Progenitor cell of endocrine pancreas (in vitro differentiated cells): ENCODE data around the gene GJA3. TPM values are rescaled to one million over a fixed set of nuclear protein-coding genes. Genes with fewer than 3 reads are reported as not detected.

Source experiments
- DNase-seq: peaks from one replicate; pipeline ENCODE4 v3.0.0; 2021; ENCODE audit warnings: low spot score; ENCODE audit not compliant: unreplicated experiment
- H3K27ac Mint-ChIP-seq: 2 replicates; pipeline ENCODE4 v1.8.0; 2021; ENCODE audit warnings: mild to moderate bottlenecking, moderate library complexity, mixed read lengths
- H3K27me3 Mint-ChIP-seq: 2 replicates; pipeline ENCODE4 v1.8.0; 2021; ENCODE audit warnings: mixed read lengths
- H3K36me3 Mint-ChIP-seq: 2 replicates; pipeline ENCODE4 v1.8.0; 2022; ENCODE audit warnings: mixed read lengths; ENCODE audit not compliant: insufficient read depth
- H3K4me1 Mint-ChIP-seq: 2 replicates; pipeline ENCODE4 v1.8.0; 2021; ENCODE audit warnings: low read depth, mixed read lengths
- H3K4me3 Mint-ChIP-seq: 2 replicates; pipeline ENCODE4 v1.8.0; 2021; ENCODE audit warnings: low read depth, mild to moderate bottlenecking, moderate library complexity, mixed read lengths
- H3K9me3 Mint-ChIP-seq: 2 replicates; pipeline ENCODE4 v1.8.0; 2021; ENCODE audit warnings: low read depth, mixed read lengths
- total RNA-seq: library from RNA; stranded (reverse); gene quantifications from 2 replicates; pipeline ENCODE4 v1.2.1, GENCODE V29; 2021
- TF ChIP-seq, protein P1 (sequence below): fragments of 200-600 bp; sonication (generic); IDR thresholded peaks from one replicate; pipeline ENCODE4 v1.5.0; 2021; ENCODE audit warnings: antibody characterized with exemption, mild to moderate bottlenecking; ENCODE audit not compliant: unreplicated experiment

Gene GJA3
- total RNA-seq, 1 donor from 2014 or later, result 0.12 TPM

DNA sequence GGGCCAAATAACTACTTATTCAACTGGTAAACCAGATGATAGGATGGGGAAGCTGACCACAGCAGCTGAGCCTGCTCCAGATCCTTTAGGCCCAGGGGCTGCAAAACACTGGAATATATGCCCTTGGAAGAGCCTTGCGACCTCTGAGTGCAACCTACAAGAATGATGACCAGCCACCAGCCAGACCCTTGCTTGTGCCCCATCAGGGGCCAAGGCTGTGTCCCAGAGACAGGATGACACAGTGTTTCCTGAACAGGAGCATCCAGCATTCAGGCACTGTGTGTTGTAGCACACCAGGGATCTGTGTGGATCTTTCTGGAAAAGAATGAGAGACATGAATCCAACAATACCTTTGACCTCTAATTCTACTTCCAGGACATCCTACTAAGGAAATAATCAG lies 14.5 kb downstream of the GJA3 start:
- no peak overlapping the region for H3K27ac Mint-ChIP-seq
- TF ChIP-seq, protein P1, sequence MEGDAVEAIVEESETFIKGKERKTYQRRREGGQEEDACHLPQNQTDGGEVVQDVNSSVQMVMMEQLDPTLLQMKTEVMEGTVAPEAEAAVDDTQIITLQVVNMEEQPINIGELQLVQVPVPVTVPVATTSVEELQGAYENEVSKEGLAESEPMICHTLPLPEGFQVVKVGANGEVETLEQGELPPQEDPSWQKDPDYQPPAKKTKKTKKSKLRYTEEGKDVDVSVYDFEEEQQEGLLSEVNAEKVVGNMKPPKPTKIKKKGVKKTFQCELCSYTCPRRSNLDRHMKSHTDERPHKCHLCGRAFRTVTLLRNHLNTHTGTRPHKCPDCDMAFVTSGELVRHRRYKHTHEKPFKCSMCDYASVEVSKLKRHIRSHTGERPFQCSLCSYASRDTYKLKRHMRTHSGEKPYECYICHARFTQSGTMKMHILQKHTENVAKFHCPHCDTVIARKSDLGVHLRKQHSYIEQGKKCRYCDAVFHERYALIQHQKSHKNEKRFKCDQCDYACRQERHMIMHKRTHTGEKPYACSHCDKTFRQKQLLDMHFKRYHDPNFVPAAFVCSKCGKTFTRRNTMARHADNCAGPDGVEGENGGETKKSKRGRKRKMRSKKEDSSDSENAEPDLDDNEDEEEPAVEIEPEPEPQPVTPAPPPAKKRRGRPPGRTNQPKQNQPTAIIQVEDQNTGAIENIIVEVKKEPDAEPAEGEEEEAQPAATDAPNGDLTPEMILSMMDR, result no peak
- no peaks in the 10 kb centered on the region for H3K9me3 Mint-ChIP-seq
- H3K36me3 Mint-ChIP-seq, result no peaks in the 10 kb centered on the region
- H3K4me3 Mint-ChIP-seq, result no peak overlapping the region
- DNase-seq, result no peak
- peaks cover 48% of the 10 kb centered on the region for H3K27me3 Mint-ChIP-seq
- H3K4me1 Mint-ChIP-seq, result no peaks in the 10 kb centered on the region

DNA sequence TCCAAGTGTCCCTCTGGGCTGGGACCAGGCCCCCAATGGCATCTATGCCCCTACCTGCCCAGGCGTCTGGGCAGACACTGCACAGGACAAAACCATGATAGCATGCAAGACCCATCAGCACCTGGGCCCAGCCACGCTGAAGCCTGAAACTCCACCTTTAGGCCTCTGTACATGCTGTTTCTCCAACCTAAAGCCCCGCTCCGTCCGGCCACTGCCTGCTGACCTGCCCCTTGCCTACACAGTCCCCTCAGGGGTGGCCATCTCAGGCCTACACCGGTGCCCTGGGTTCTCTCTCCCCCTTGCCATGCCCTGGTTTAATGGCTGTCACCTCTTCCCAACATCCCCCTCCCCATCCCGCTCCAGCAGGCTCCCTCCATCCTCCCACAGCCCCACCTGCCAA lies 15.3 kb downstream of the GJA3 start:
- TF ChIP-seq, protein P1, result no peak
- no peak for DNase-seq
- Mint-ChIP-seq H3K27ac (no peak overlapping the region), H3K9me3 (no peaks in the 10 kb centered on the region), H3K4me1 (no peaks in the 10 kb centered on the region), H3K27me3 (peaks cover 48% of the 10 kb centered on the region), H3K36me3 (no peaks in the 10 kb centered on the region), H3K4me3 (no peak overlapping the region)

DNA sequence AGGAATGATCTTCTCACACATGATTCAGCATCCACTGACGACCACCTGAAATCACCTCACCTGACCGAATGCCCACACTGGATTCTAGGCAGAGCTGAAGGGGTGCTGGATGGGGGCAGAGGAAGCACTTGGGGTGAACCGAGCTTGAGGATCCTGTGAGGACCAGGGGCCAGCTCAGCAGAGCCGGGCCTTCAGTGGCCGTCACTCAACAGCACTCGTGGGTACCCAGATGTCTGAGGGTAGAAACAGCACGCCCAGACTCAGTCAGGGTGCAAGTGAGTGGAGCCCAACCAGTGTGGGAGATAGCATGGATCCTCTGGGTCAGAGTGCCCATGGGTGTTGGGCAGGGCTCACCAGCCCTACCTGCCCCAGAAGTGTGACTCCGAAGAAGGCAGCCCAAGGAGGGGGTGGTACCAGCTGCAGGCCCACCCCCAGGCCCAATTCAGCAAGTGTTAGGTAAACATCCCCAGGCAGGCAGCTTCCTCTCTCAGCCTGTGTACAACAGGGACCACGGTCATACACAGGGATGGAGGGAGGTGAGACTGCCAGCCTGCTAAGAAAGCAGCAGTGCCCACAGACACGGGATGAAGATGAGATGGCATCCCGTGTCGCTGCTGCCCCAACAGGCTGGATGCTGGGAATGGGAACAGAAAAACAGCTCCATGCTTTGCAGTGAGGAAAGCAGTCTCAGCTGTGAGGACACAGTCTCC lies 16.6 kb downstream of the GJA3 start:
- Mint-ChIP-seq H3K9me3 (no peaks in the 10 kb centered on the region), H3K4me3 (no peak overlapping the region), H3K4me1 (no peaks in the 10 kb centered on the region), H3K27ac (no peak overlapping the region), H3K36me3 (no peaks in the 10 kb centered on the region), H3K27me3 (peaks cover 39% of the 10 kb centered on the region)
- no peak for DNase-seq
- TF ChIP-seq, protein P1, result no peak

DNA sequence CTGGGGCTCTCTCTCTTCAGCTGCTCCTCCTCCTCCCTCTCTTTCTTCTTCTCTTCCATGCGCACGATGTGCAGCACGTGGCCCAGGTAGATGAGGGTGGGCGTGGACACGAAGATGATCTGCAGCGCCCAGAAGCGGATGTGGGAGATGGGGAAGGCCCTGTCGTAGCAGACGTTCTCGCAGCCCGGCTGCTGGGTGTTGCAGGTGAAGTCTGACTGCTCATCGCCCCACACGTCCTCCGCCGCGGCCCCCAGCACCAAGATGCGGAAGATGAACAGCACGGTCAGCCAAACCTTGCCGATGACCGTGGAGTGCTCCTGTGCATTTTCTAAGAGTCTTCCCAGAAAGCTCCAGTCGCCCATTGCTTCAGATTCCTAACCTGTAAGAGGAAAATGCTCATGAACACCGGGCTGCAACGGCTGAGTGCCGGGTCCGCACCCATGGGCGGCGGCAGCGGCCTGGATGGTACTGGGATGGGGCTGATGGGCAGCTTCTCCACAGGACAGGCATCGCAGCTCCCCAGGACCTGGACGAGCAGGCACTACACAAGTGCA lies 17.8 kb downstream of the GJA3 start:
- H3K9me3 Mint-ChIP-seq, result no peaks in the 10 kb centered on the region
- DNase-seq, result no peak
- H3K27me3 Mint-ChIP-seq, result peaks cover 36% of the 10 kb centered on the region
- no peak overlapping the region for H3K27ac Mint-ChIP-seq
- H3K4me1 Mint-ChIP-seq, result no peaks in the 10 kb centered on the region
- TF ChIP-seq, protein P1, result no peak
- H3K4me3 Mint-ChIP-seq, result no peak overlapping the region
- H3K36me3 Mint-ChIP-seq, result no peaks in the 10 kb centered on the region

DNA sequence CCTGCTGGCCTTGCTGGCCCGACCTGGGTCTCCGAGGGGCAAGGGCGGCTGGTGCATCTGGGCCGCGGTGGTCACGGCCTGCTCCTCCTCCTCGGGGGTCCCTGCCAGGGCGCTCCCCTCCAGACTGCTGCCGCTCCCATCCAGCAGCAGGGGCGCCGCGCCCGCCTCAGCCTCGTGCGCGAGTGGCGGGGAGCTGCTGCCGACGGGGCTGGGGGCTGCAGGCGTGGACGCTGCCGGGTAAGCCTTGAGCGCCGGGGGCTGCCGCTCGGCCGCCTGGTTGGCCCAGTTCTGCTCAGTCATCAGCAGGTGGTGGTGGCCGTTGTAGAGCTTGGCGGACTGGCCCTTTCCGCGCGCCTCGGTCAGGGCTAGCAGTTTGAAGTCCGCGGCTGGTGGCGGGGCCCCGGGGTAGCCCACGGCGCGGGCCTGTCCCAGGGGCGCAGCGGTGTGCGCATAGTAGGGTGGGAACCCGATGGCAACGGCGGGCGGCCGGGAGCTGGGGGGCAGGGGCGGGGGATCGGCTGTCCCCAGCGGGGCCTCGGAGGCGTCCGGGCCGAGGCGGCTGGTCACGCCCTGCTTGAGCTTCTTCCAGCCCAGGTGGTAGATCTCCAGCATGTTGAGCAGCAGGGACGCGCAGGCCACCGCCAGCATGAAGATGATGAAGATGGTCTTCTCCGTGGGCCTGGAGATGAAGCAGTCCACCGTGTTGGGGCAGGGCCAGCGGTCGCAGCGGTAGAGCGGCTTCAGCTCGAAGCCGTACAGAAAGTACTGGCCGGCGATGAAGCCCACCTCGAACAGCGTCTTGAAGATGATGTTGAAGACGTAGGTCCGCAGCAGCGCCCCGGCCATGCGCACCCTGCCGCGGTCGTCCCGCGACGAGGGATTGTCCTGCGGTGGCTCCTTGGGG lies 18.6 kb downstream of the GJA3 start:
- Mint-ChIP-seq H3K27me3 (peaks cover 36% of the 10 kb centered on the region), H3K36me3 (no peaks in the 10 kb centered on the region), H3K27ac (no peak overlapping the region), H3K9me3 (no peaks in the 10 kb centered on the region), H3K4me3 (no peak overlapping the region), H3K4me1 (no peaks in the 10 kb centered on the region)
- TF ChIP-seq, protein P1, result no peak
- no peak for DNase-seq
